HEK293T (cell line): ENCODE results near the gene TNFRSF9.

Experiments used
- BHLHE40 ChIP-seq: fragments of 450-650 bp; IDR thresholded peaks from 2 replicates; pipeline ENCODE4 v1.6.1; 2016; ENCODE audit warnings: mild to moderate bottlenecking, moderate library complexity, borderline replicate concordance
- ELF4 ChIP-seq: fragments of 450-650 bp; IDR thresholded peaks from 2 replicates; pipeline ENCODE4 v1.6.1; 2017; ENCODE audit warnings: antibody characterized with exemption
- HDGF ChIP-seq: fragments of 450-650 bp; IDR thresholded peaks from 2 replicates; pipeline ENCODE4 v1.6.1; 2017; ENCODE audit warnings: antibody characterized with exemption, borderline replicate concordance
- L3MBTL2 ChIP-seq: fragments of 450-650 bp; conservative IDR thresholded peaks from 2 replicates; pipeline ENCODE4 v1.6.1; 2016; ENCODE audit warnings: mild to moderate bottlenecking
- NFRKB ChIP-seq: fragments of 450-650 bp; IDR thresholded peaks from 2 replicates; pipeline ENCODE4 v1.6.1; 2016; ENCODE audit warnings: mild to moderate bottlenecking, moderate library complexity
- SP1 ChIP-seq: fragments of 450-650 bp; IDR thresholded peaks from 2 replicates; pipeline ENCODE4 v1.6.1; 2017

DNA sequence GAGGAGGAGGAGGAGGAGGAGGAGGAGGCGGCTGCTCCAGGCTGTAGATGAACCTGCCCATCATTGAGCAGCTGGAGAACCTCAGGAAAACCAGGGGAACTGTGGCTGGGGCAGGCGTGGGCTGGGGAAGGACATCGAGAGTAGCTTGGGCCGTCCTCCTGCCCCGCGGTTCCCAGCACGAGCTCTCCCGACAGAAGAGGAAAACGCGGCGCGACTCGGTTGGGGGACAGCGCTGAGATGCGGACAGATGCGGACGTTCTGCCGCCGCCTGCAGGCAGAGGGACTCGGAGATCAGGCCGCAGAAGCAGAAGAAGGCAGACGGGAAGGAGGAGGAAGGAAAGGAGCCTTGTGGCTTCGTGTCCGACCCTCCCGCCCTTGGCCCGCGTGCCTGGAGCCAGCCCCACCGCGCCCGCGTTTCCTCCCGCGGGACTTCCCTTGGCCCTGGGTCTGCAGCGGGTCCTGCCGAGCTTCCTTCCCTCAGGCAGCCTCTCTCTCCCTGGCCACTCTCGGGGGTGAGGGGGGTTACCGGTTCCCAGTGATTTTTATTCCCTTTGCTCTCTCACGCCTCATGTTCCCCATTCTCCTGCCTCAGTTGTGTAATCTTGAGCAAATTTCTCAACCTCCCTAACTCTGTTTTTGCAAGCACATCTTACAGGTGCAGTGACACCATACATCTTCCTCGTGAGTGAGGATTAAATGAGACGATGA, 1.7 kb upstream of the TNFRSF9 start:
- TF ChIP-seq NFRKB (no peak), BHLHE40 (no peak), HDGF (no peak), SP1 (no peak), ELF4 (no peak), L3MBTL2 (no peak)
